Spinal cord (tissue), 10 donors: ENCODE data around the gene LRRC4C. TPM values are rescaled to one million over a fixed set of nuclear protein-coding genes. Genes with fewer than 3 reads are reported as not detected.
"Not testable (repeated sequence)": the region's sequence is repeated elsewhere in the genome, so short reads cannot be mapped to it uniquely, and the experiment has no call there.

Experiments
- DNase-seq, 6 donors: peaks; one replicate each; pipeline versions ENCODE4 v3.0.0 to v3.0.0-alpha.2; 2013 to 2015; ENCODE audit warnings: low spot score in 6 of 6, low read depth in 4 of 6
- H3K27ac ChIP-seq: one replicate; pipeline ENCODE4 v1.5.1; 2013; ENCODE audit warnings: low read depth, low read length, control low read depth
- H3K27me3 ChIP-seq: one replicate; pipeline ENCODE4 v1.6.1; 2013; ENCODE audit warnings: low read length; ENCODE audit not compliant: control insufficient read depth, insufficient read depth
- H3K36me3 ChIP-seq: one replicate; pipeline ENCODE4 v1.6.1; 2013; ENCODE audit warnings: low read length; ENCODE audit not compliant: control insufficient read depth, insufficient read depth
- H3K4me1 ChIP-seq: one replicate; pipeline ENCODE4 v1.6.1; 2013; ENCODE audit warnings: low read length; ENCODE audit not compliant: control insufficient read depth, insufficient read depth
- H3K4me3 ChIP-seq: one replicate; pipeline ENCODE4 v1.5.1; 2013; ENCODE audit warnings: low read depth, low read length, control low read depth
- H3K9me3 ChIP-seq: one replicate; pipeline ENCODE4 v1.6.1; 2013; ENCODE audit warnings: low read length; ENCODE audit not compliant: control insufficient read depth, insufficient read depth
- WGBS: methylation state at CpG from one replicate; pipeline ENCODE4 v1.1.5; 2013; ENCODE audit warnings: missing lambda C conversion rate; ENCODE audit not compliant: insufficient coverage; 5-methylcytosine and 5-hydroxymethylcytosine counted together
- polyA plus RNA-seq, 2 donors: library from polyadenylated mRNA; unstranded; fragments of 120-200 nt; gene quantifications; one replicate each; pipeline ENCODE4 v1.2.1, GENCODE V29; 2013; ENCODE audit not compliant: insufficient read length in 2 of 2
- total RNA-seq, 2 donors: library from RNA; depleted of rRNA in 1 of 2; stranded (reverse); fragments of 120-200 nt in 1 of 2; fragments of >200 nt in 1 of 2; gene quantifications; one replicate each; pipeline versions ENCODE4 v1.2.3 to v1.2.4, GENCODE V29; 2013 to 2014
- donor health status: healthy.

The LRRC4C gene
- total and polyA plus RNA-seq, 4 donors, result 25.6 to 54.9 (median 39.0) TPM

GRCh38 chr11:41044747-41045146 is 414.7 kb downstream of the LRRC4C start:
- DNase-seq, result no peak
- Histone ChIP-seq H3K4me1 (no peaks in the 10 kb centered on the region), H3K4me3 (no peak overlapping the region), H3K27me3 (no peaks in the 10 kb centered on the region), H3K9me3 (no peaks in the 10 kb centered on the region), H3K36me3 (no peaks in the 10 kb centered on the region), H3K27ac (no peak overlapping the region)
- WGBS, result no CpG with 5 or more reads among the region's 2 CpGs

GRCh38 chr11:41042688-41043087 is 416.8 kb downstream of the LRRC4C start:
- H3K4me1 ChIP-seq, result no peaks in the 10 kb centered on the region
- H3K27ac ChIP-seq, result no peak overlapping the region
- DNase-seq, result peak in 1 of 6 donors; percentile 17
- no peak overlapping the region for H3K4me3 ChIP-seq
- no peaks in the 10 kb centered on the region for H3K9me3 ChIP-seq
- H3K27me3 ChIP-seq, result no peaks in the 10 kb centered on the region
- no CpG with 5 or more reads among the region's 3 CpGs for WGBS
- no peaks in the 10 kb centered on the region for H3K36me3 ChIP-seq

GRCh38 chr11:41040474-41040873 is 419.0 kb downstream of the LRRC4C start:
- H3K27me3 ChIP-seq, result no peaks in the 10 kb centered on the region
- no peak overlapping the region for H3K4me3 ChIP-seq
- DNase-seq, result no peak
- no peaks in the 10 kb centered on the region for H3K9me3 ChIP-seq
- no peak overlapping the region for H3K27ac ChIP-seq
- WGBS, result no CpG with 5 or more reads among the region's 1 CpG
- H3K36me3 ChIP-seq, result no peaks in the 10 kb centered on the region
- H3K4me1 ChIP-seq, result no peaks in the 10 kb centered on the region

- no peaks in the 10 kb centered on the region for H3K9me3 ChIP-seq
- WGBS, result 64% methylated on average over 6 of the region's 8 CpGs
Observed at GRCh38 chr11:41039592-41039991, 419.9 kb downstream of the LRRC4C start.

GRCh38 chr11:41031551-41032060 is 427.8 kb downstream of the LRRC4C start:
- Histone ChIP-seq H3K4me3 (no peak overlapping the region), H3K27ac (no peak overlapping the region), H3K9me3 (no peaks in the 10 kb centered on the region), H3K36me3 (no peaks in the 10 kb centered on the region), H3K4me1 (no peaks in the 10 kb centered on the region), H3K27me3 (no peaks in the 10 kb centered on the region)
- peak in 2 of 6 donors; percentile 13 to 29 for DNase-seq
- no CpG with 5 or more reads among the region's 1 CpG for WGBS

More at GRCh38 chr11:41039592-41039991, 419.9 kb downstream of the LRRC4C start:
- Histone ChIP-seq H3K4me3 (no peak overlapping the region), H3K27me3 (no peaks in the 10 kb centered on the region), H3K4me1 (no peaks in the 10 kb centered on the region), H3K36me3 (no peaks in the 10 kb centered on the region), H3K27ac (no peak overlapping the region)
- DNase-seq, result no peak

- WGBS, result 92% methylated on average over 3 of the region's 4 CpGs
- Histone ChIP-seq H3K27me3 (no peaks in the 10 kb centered on the region), H3K4me1 (no peaks in the 10 kb centered on the region), H3K36me3 (no peaks in the 10 kb centered on the region), H3K27ac (no peak overlapping the region), H3K9me3 (no peaks in the 10 kb centered on the region), H3K4me3 (no peak overlapping the region)
- DNase-seq, result no peak
Observed at GRCh38 chr11:41020259-41020658, 439.2 kb downstream of the LRRC4C start.

- not testable (repeated sequence) for H3K27me3 ChIP-seq, H3K4me1 ChIP-seq, DNase-seq, H3K27ac ChIP-seq, H3K4me3 ChIP-seq, H3K9me3 ChIP-seq, H3K36me3 ChIP-seq
Observed at GRCh38 chr11:41019666-41020065, 439.8 kb downstream of the LRRC4C start.

- Histone ChIP-seq H3K36me3 (no peaks in the 10 kb centered on the region), H3K9me3 (no peaks in the 10 kb centered on the region), H3K4me1 (no peaks in the 10 kb centered on the region), H3K4me3 (no peak overlapping the region), H3K27me3 (no peaks in the 10 kb centered on the region), H3K27ac (no peak overlapping the region)
- no peak for DNase-seq
- 38% methylated on average over 2 of the region's 3 CpGs for WGBS
Observed at GRCh38 chr11:41018224-41018623, 441.2 kb downstream of the LRRC4C start.

GRCh38 chr11:41010361-41011050 is 448.9 kb downstream of the LRRC4C start:
- no peaks in the 10 kb centered on the region for H3K4me1 ChIP-seq
- no CpG with 5 or more reads among the region's 2 CpGs for WGBS

GRCh38 chr11:41005986-41006385 is 453.5 kb downstream of the LRRC4C start:
- Histone ChIP-seq H3K36me3 (no peaks in the 10 kb centered on the region), H3K27ac (no peak overlapping the region), H3K27me3 (no peaks in the 10 kb centered on the region), H3K4me3 (no peak overlapping the region), H3K4me1 (no peaks in the 10 kb centered on the region), H3K9me3 (peaks cover 1% of the 10 kb centered on the region)
- DNase-seq, result no peak

More at GRCh38 chr11:41010361-41011050, 448.9 kb downstream of the LRRC4C start:
- peak in 1 of 6 donors; percentile 69 for DNase-seq
- no peak overlapping the region for H3K4me3 ChIP-seq
- no peak overlapping the region for H3K27ac ChIP-seq
- peaks cover 1% of the 10 kb centered on the region for H3K9me3 ChIP-seq
- H3K27me3 ChIP-seq, result no peaks in the 10 kb centered on the region
- H3K36me3 ChIP-seq, result no peaks in the 10 kb centered on the region
